Activated CD8-positive, alpha-beta memory T cell treated with anti-CD3 and anti-CD28 coated beads, Interleukin-2, amount 50 U/mL, for 4 hours (primary cell): ENCODE data around the gene PSPN.

Experiments
- DNase-seq: peaks from one replicate; pipeline ENCODE4 v3.0.0-alpha.2; 2020

The PSPN gene

GRCh38 chr19:6375411-6376010, at the start of gene PSPN:
TSS of gene PSPN (minus strand) at chr19:6375933. CDS start at chr19:6375849, 84 bp downstream.
- DNase-seq = no peak

GRCh38 chr19:6424939-6425731, 49.4 kb upstream of the PSPN start:
- DNase-seq = peak; percentile 98

GRCh38 chr19:6424195-6424938, 48.6 kb upstream of the PSPN start, which contains the start of gene KHSRP:
TSS of gene KHSRP (minus strand) at chr19:6424811. CDS start at chr19:6424701, 110 bp downstream.
- DNase-seq = peak; percentile 55

GRCh38 chr19:6423499-6424194, 47.9 kb upstream of the PSPN start:
- peak; percentile 39 for DNase-seq

GRCh38 chr19:6421075-6422014, 45.6 kb upstream of the PSPN start:
- DNase-seq = no peak

- DNase-seq = no peak
Measured at GRCh38 chr19:6418562-6418932, 42.8 kb upstream of the PSPN start.

- no peak for DNase-seq
Measured at GRCh38 chr19:6417713-6418561, 42.2 kb upstream of the PSPN start.

- DNase-seq = no peak
Measured at GRCh38 chr19:6416658-6417405, 41.1 kb upstream of the PSPN start.

GRCh38 chr19:6415591-6416190, 40.0 kb upstream of the PSPN start:
- DNase-seq = no peak

GRCh38 chr19:6414793-6415590, 39.3 kb upstream of the PSPN start:
- DNase-seq = no peak

- no peak for DNase-seq
Measured at GRCh38 chr19:6413721-6414643, 38.2 kb upstream of the PSPN start.

GRCh38 chr19:6413291-6413690, 37.6 kb upstream of the PSPN start:
- DNase-seq = no peak

- peak; percentile 54 for DNase-seq
Measured at GRCh38 chr19:6412447-6413091, 36.8 kb upstream of the PSPN start.

- no peak for DNase-seq
Measured at GRCh38 chr19:6412061-6412446, 36.3 kb upstream of the PSPN start.

- no peak for DNase-seq
Measured at GRCh38 chr19:6409346-6409745, 33.6 kb upstream of the PSPN start.

- DNase-seq = no peak
Measured at GRCh38 chr19:6406401-6406800, 30.7 kb upstream of the PSPN start.
